MM.1S (cell line): ENCODE results near the gene DUSP28.

Source experiments
- DNase-seq: peaks from one replicate; pipeline ENCODE4 v3.0.0-alpha.2; 2015
- H2AFZ ChIP-seq: fragments of 300-600 bp; sonication (generic); 2 replicates; pipeline ENCODE4 v1.6.0; 2016; ENCODE audit warnings: antibody characterized with exemption, low read length
- H3F3A ChIP-seq: fragments of 300-600 bp; sonication (generic); 2 replicates; pipeline ENCODE4 v1.6.1; 2016; ENCODE audit warnings: mild to moderate bottlenecking, antibody characterized with exemption, low read length, moderate library complexity, mixed read lengths; ENCODE audit not compliant: insufficient read depth
- H3K27ac ChIP-seq: fragments of 300-600 bp; sonication (generic); 2 replicates; pipeline ENCODE4 v1.5.1; 2016; ENCODE audit warnings: mild to moderate bottlenecking, low read length
- H3K27me3 ChIP-seq: fragments of 300-600 bp; sonication (generic); replicated peaks from 2 replicates; pipeline ENCODE4 v1.6.0; 2016; ENCODE audit warnings: low read length; ENCODE audit not compliant: insufficient read depth
- H3K36me3 ChIP-seq: fragments of 300-600 bp; sonication (generic); replicated peaks from 2 replicates; pipeline ENCODE4 v1.6.1; 2016; ENCODE audit warnings: mild to moderate bottlenecking, low read length, mixed read lengths; ENCODE audit not compliant: insufficient read depth
- H3K4me1 ChIP-seq: fragments of 300-600 bp; sonication (generic); 2 replicates; pipeline ENCODE4 v1.6.1; 2016; ENCODE audit warnings: low read length, mixed read lengths
- H3K4me2 ChIP-seq: fragments of 300-600 bp; sonication (generic); 2 replicates; pipeline ENCODE4 v1.6.0; 2016; ENCODE audit warnings: low read depth, low read length
- H3K4me3 ChIP-seq: fragments of 300-600 bp; sonication (generic); 2 replicates; pipeline ENCODE4 v1.5.1; 2016; ENCODE audit warnings: low read length, mixed read lengths
- H3K79me2 ChIP-seq: fragments of 300-600 bp; sonication (generic); 2 replicates; pipeline ENCODE4 v1.6.1; 2016; ENCODE audit warnings: mixed run types, low read length, mixed read lengths
- H3K9ac ChIP-seq: fragments of 300-600 bp; sonication (generic); 2 replicates; pipeline ENCODE4 v1.6.1; 2016; ENCODE audit warnings: low read length, mixed read lengths
- H3K9me2 ChIP-seq: fragments of 300-600 bp; sonication (generic); replicated peaks from 2 replicates; pipeline ENCODE4 v1.6.1; 2016; ENCODE audit warnings: mild to moderate bottlenecking, low read length, mixed read lengths; ENCODE audit not compliant: insufficient read depth
- H3K9me3 ChIP-seq: fragments of 300-600 bp; sonication (generic); replicated peaks from 2 replicates; pipeline ENCODE4 v1.6.1; 2016; ENCODE audit warnings: mild to moderate bottlenecking, low read length, mixed read lengths; ENCODE audit not compliant: insufficient read depth
- H4K20me1 ChIP-seq: fragments of 300-600 bp; sonication (generic); 2 replicates; pipeline ENCODE4 v1.6.1; 2016; ENCODE audit warnings: mild to moderate bottlenecking, low read length, moderate library complexity, mixed read lengths; ENCODE audit not compliant: insufficient read depth
- EZH2 ChIP-seq: fragments of 300-600 bp; sonication (generic); optimal IDR thresholded peaks from 2 replicates; pipeline ENCODE3; 2017; ENCODE audit warnings: low read depth, mild to moderate bottlenecking, antibody characterized with exemption, low read length, mixed read lengths
- EZH2phosphoT487 ChIP-seq: fragments of 300-600 bp; sonication (generic); IDR thresholded peaks from 2 replicates; pipeline ENCODE4 v1.6.1; 2018; ENCODE audit warnings: antibody characterized with exemption, low read length
- TF ChIP-seq, protein P1 (sequence below): fragments of 300-600 bp; sonication (generic); IDR thresholded peaks from 2 replicates; pipeline ENCODE4 v1.5.1; 2016; ENCODE audit warnings: antibody characterized with exemption, low read length, mixed read lengths

DUSP28 gene

DNA sequence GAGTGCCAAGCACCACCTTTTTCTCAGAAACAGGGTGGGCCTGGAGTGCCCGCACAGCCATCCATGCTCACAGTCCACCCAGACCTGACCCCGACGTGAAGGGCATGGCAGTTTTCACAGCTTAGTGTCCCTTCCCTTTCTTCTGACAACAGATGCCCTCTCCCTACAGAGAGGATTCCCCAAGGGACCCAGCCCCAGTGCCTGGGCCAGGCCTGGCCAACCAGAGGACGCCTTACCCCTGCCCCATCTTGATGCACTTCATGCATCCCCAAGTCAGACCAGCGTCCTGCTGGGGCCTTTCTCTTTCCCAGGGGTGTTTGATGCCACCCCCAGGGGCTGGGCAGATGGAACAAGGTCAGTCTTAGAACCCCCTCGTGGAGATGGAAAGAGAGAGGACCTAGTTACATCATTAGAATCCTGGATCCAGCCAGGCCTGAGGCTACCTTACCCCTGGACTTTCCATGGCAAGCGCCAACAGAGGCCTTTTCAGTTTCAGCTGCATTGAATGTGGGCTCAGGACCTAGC is 6.1 kb upstream of the DUSP28 start:
- H3K4me1 ChIP-seq = peaks cover 12% of the 10 kb centered on the region; the same call in 1 of the 2 replicates
- peaks cover 4% of the 10 kb centered on the region; the same call in 1 of the 2 replicates for H3F3A ChIP-seq
- H3K9me2 ChIP-seq = no peaks in the 10 kb centered on the region
- no peaks in the 10 kb centered on the region; the same call in 1 of the 2 replicates for H3K36me3 ChIP-seq
- no peak overlapping the region for H3K9ac ChIP-seq
- no peak overlapping the region for H2AFZ ChIP-seq
- H3K9me3 ChIP-seq = no peaks in the 10 kb centered on the region
- no peak overlapping the region for H3K4me2 ChIP-seq
- no peak overlapping the region for H3K27ac ChIP-seq
- TF ChIP-seq EZH2 = no peak
- no peak for TF ChIP-seq EZH2phosphoT487
- TF ChIP-seq, protein P1, sequence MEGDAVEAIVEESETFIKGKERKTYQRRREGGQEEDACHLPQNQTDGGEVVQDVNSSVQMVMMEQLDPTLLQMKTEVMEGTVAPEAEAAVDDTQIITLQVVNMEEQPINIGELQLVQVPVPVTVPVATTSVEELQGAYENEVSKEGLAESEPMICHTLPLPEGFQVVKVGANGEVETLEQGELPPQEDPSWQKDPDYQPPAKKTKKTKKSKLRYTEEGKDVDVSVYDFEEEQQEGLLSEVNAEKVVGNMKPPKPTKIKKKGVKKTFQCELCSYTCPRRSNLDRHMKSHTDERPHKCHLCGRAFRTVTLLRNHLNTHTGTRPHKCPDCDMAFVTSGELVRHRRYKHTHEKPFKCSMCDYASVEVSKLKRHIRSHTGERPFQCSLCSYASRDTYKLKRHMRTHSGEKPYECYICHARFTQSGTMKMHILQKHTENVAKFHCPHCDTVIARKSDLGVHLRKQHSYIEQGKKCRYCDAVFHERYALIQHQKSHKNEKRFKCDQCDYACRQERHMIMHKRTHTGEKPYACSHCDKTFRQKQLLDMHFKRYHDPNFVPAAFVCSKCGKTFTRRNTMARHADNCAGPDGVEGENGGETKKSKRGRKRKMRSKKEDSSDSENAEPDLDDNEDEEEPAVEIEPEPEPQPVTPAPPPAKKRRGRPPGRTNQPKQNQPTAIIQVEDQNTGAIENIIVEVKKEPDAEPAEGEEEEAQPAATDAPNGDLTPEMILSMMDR = no peak
- H3K79me2 ChIP-seq = peaks cover 57% of the 10 kb centered on the region
- no peaks in the 10 kb centered on the region for H3K27me3 ChIP-seq
- DNase-seq = no peak
- H3K4me3 ChIP-seq = no peak overlapping the region
- no peaks in the 10 kb centered on the region for H4K20me1 ChIP-seq

DNA sequence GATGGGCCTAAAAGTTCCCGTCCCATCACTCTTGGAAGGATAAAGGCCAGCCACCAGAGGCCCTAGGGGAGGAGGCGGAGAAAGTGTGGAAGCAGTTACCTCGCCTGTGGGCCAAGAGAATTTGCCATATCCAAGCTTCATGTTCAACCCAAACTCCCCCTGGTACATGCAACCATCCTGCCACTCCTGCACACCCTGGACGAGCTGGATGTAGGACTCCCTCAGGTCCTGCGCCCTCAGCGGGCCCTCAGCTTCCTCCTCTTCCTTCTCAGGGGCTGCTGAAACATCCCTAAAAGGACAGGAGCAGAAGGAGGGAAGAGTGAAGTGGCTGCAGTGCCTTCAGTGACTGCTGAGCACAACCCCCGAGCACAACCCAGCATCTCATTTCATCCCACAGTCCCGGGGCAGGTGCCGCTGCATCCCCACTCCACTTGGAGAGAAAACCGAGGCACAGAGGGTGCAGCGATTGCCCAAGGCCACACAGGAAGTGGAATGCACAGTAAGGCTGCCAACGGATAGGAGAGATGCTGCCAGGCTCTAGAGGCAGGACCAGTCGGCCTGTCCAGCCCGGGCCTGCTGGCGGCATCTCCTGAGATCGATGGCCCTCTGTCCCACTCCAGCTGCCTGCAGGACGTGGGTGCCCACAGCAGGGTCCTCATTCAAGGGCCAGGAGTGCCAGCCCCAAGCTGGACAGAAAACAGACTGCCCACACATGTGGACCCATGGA is 5.2 kb upstream of the DUSP28 start:
- H3K27ac ChIP-seq = no peak overlapping the region

DNA sequence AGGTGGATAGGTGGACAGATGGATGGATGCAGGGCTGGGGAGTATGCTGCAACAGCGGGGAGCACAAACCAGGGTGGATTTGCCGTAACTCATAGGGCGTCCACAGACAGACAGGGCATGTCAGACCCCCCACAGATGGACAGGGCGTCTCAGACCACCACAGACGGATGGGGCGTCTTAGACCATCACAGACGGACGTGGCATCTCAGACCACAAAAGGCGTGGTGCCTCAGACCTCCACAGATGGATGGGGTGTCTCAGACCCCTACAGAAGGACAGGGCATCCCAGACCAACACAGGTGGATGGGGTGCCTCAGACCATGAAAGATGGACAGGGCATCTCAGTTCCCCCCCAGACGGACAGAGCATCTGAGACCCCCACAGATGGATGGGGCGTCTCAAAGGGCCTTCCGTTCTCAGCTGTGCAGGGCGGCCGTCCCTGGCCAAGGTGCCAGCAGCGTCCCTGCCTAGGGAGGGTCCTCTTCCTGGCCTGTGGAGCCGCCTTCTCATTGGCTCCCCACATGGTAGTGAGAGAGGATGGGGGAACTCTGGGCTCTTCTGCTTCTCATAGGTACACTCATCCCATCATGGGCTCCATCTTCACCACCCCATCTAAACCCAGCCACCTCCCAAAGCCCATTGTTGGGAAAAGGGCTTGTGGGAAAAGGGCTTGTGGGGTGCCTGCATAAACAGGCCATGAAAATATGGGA is 4.5 kb upstream of the DUSP28 start:
- Histone ChIP-seq H3K27ac (no peak overlapping the region), H3K9me3 (no peaks in the 10 kb centered on the region), H2AFZ (no peak overlapping the region), H3K4me1 (peaks cover 20% of the 10 kb centered on the region), H3K9ac (no peak overlapping the region), H3K79me2 (peaks cover 67% of the 10 kb centered on the region), H3K36me3 (no peaks in the 10 kb centered on the region; the same call in 1 of the 2 replicates), H3K9me2 (no peaks in the 10 kb centered on the region), H3K4me2 (no peak overlapping the region), H3K4me3 (no peak overlapping the region), H4K20me1 (no peaks in the 10 kb centered on the region), H3F3A (peaks cover 4% of the 10 kb centered on the region; the same call in 1 of the 2 replicates), H3K27me3 (no peaks in the 10 kb centered on the region)
- no peak for TF ChIP-seq EZH2
- TF ChIP-seq, protein P1 = no peak
- TF ChIP-seq EZH2phosphoT487 = no peak
- no peak for DNase-seq

More for the DNA sequence above, 5.2 kb upstream of the DUSP28 start:
- H4K20me1 ChIP-seq = no peaks in the 10 kb centered on the region
- H2AFZ ChIP-seq = no peak overlapping the region
- TF ChIP-seq EZH2 = no peak
- TF ChIP-seq EZH2phosphoT487 = no peak
- TF ChIP-seq, protein P1 = no peak
- no peaks in the 10 kb centered on the region for H3K27me3 ChIP-seq
- H3K9me3 ChIP-seq = no peaks in the 10 kb centered on the region
- H3K4me3 ChIP-seq = no peak overlapping the region
- peaks cover 66% of the 10 kb centered on the region for H3K79me2 ChIP-seq
- no peak overlapping the region for H3K9ac ChIP-seq
- H3K4me2 ChIP-seq = no peak overlapping the region
- peaks cover 19% of the 10 kb centered on the region for H3K4me1 ChIP-seq
- H3K9me2 ChIP-seq = no peaks in the 10 kb centered on the region
- H3F3A ChIP-seq = peaks cover 4% of the 10 kb centered on the region; the same call in 1 of the 2 replicates
- no peaks in the 10 kb centered on the region; the same call in 1 of the 2 replicates for H3K36me3 ChIP-seq
- no peak for DNase-seq
